UCSD-AML1 (cell line): ENCODE measurements around the gene SCT.

Experiments
- DNase-seq: peaks from one replicate; lab custom pipeline; 2025; ENCODE audit not compliant: unreplicated experiment; lab: John Stamatoyannopoulos, UW

Gene SCT

GRCh38 chr11:623349-623869, 3.6 kb downstream of the SCT start:
- DNase-seq = no peak

- DNase-seq = no peak
Observed at GRCh38 chr11:621838-622237, 5.1 kb downstream of the SCT start.

GRCh38 chr11:620935-621814, 5.8 kb downstream of the SCT start:
- no peak for DNase-seq

- no peak for DNase-seq
Observed at GRCh38 chr11:620201-620600, 6.8 kb downstream of the SCT start.

GRCh38 chr11:619628-620050, 7.3 kb downstream of the SCT start:
- DNase-seq = no peak

GRCh38 chr11:618856-619627, 7.9 kb downstream of the SCT start:
- no peak for DNase-seq

GRCh38 chr11:617912-618682, 8.9 kb downstream of the SCT start:
- DNase-seq = no peak

GRCh38 chr11:617199-617911, 9.6 kb downstream of the SCT start:
- DNase-seq = no peak

- DNase-seq = peak; percentile 33
Observed at GRCh38 chr11:616320-617198, 10.4 kb downstream of the SCT start.

- peak; percentile 96 for DNase-seq
Observed at GRCh38 chr11:615504-616319, 11.3 kb downstream of the SCT start, which contains the start of gene IRF7. IRF7 (minus strand) TSS chr11:615950; CDS start chr11:615364, 586 bp downstream.

GRCh38 chr11:614623-615503, 12.1 kb downstream of the SCT start:
- DNase-seq = no peak

- no peak for DNase-seq
Observed at GRCh38 chr11:614021-614622, 12.9 kb downstream of the SCT start.

- DNase-seq = no peak
Observed at GRCh38 chr11:613369-613968, 13.5 kb downstream of the SCT start.

- no peak for DNase-seq
Observed at GRCh38 chr11:612961-613300, 14.1 kb downstream of the SCT start.

GRCh38 chr11:612201-612960, 14.6 kb downstream of the SCT start:
- peak; percentile 42 for DNase-seq
